IMR-90 (cell line): ENCODE measurements around the gene HIRA. TPM values are rescaled to one million over a fixed set of nuclear protein-coding genes. Genes with fewer than 3 reads are reported as not detected.

Experiments used
- ATAC-seq: fragments of 200-7000 bp; cut with Tn5 transposase; 2 replicates; pipeline ENCODE4 v1.9.1; 2020; ENCODE audit warnings: low read depth, mild to moderate bottlenecking, moderate library complexity
- BruUV-seq: library from RNA; stranded (reverse); fragments of 400-500 nt; replicated peaks from 2 replicates; lab custom pipeline; 2021; lab: Mats Ljungman, UMichigan
- CTCF ChIA-PET: fragments of 300-600 bp; formaldehyde crosslinking; extraction: SDS; loops from one replicate; lab custom pipeline; 2021; ENCODE audit warnings: antibody characterized with exemption; lab: Yijun Ruan, JAX
- POLR2A ChIA-PET: fragments of 300-600 bp; sonication (Branson Sonifier 250); formaldehyde crosslinking; loops from one replicate; lab custom pipeline; 2022; ENCODE audit warnings: antibody characterized with exemption; ENCODE audit not compliant: unreplicated experiment; lab: Charles Lee
- DNase-seq: peaks from one replicate; pipeline ENCODE4 v3.0.0; 2013
- H2AFZ ChIP-seq: replicated peaks from 2 replicates; pipeline ENCODE3; 2013; ENCODE audit warnings: low read length, mild to moderate bottlenecking; ENCODE audit not compliant: poor library complexity
- H2AK5ac ChIP-seq: 2 replicates; pipeline ENCODE4 v1.6.1; 2013; ENCODE audit warnings: low read depth, low read length, inconsistent platforms
- H2AK9ac ChIP-seq: replicated peaks from 2 replicates; pipeline ENCODE3; 2013; ENCODE audit warnings: mild to moderate bottlenecking, low read depth, low read length, moderate library complexity; ENCODE audit not compliant: poor library complexity
- H2BK120ac ChIP-seq: 2 replicates; pipeline ENCODE4 v1.6.1; 2013; ENCODE audit warnings: low read depth, low read length, inconsistent platforms
- H2BK15ac ChIP-seq: 3 replicates; pipeline ENCODE4 v1.6.1; 2013; ENCODE audit warnings: low read depth, low read length, inconsistent platforms
- H2BK20ac ChIP-seq: 2 replicates; pipeline ENCODE4 v1.6.1; 2013; ENCODE audit warnings: low read depth, mild to moderate bottlenecking, inconsistent platforms, low read length, moderate library complexity
- H2BK5ac ChIP-seq: 2 replicates; pipeline ENCODE4 v1.6.1; 2013; ENCODE audit warnings: mild to moderate bottlenecking, low read depth, low read length, inconsistent platforms; ENCODE audit not compliant: poor library complexity, severe bottlenecking
- H3K14ac ChIP-seq: replicated peaks from 2 replicates; pipeline ENCODE4 v1.6.1; 2013; ENCODE audit warnings: low read depth, low read length, inconsistent platforms
- H3K18ac ChIP-seq: 2 replicates; pipeline ENCODE4 v1.6.1; 2013; ENCODE audit warnings: low read depth, low read length, control low read depth
- H3K23ac ChIP-seq: 2 replicates; pipeline ENCODE4 v1.6.1; 2013; ENCODE audit warnings: low read depth, low read length, inconsistent platforms
- H3K27ac ChIP-seq: 2 replicates; pipeline ENCODE4 v1.5.1; 2013; ENCODE audit warnings: mild to moderate bottlenecking, control low read depth, low read length; ENCODE audit not compliant: insufficient read depth
- H3K27me3 ChIP-seq: 2 replicates; pipeline ENCODE4 v1.6.1; 2013; ENCODE audit warnings: low read length; ENCODE audit not compliant: control insufficient read depth, insufficient read depth
- H3K36me3 ChIP-seq: 2 replicates; pipeline ENCODE4 v1.6.1; 2013; ENCODE audit warnings: low read length, mixed read lengths; ENCODE audit not compliant: control insufficient read depth, insufficient read depth
- H3K4ac ChIP-seq: 2 replicates; pipeline ENCODE4 v1.6.1; 2013; ENCODE audit warnings: low read depth, low read length, inconsistent platforms
- H3K4me1 ChIP-seq: 2 replicates; pipeline ENCODE4 v1.6.1; 2013; ENCODE audit warnings: low read length, mixed read lengths; ENCODE audit not compliant: control insufficient read depth, insufficient read depth
- H3K4me2 ChIP-seq: 2 replicates; pipeline ENCODE4 v1.6.1; 2013; ENCODE audit warnings: low read depth, mild to moderate bottlenecking, control low read depth, low read length, moderate library complexity
- H3K4me3 ChIP-seq: 2 replicates; pipeline ENCODE4 v1.5.1; 2013; ENCODE audit warnings: low read depth, mild to moderate bottlenecking, control low read depth, low read length, moderate library complexity; ENCODE audit not compliant: insufficient read depth
- H3K56ac ChIP-seq: 2 replicates; pipeline ENCODE4 v1.6.1; 2013; ENCODE audit warnings: low read length, inconsistent platforms; ENCODE audit not compliant: insufficient read depth; ENCODE audit errors: extremely low read depth
- H3K79me1 ChIP-seq, 2 experiments: 2 replicates each; pipeline ENCODE4 v1.6.1; 2013; ENCODE audit warnings: low read length in 2 of 2, inconsistent platforms in 1 of 2, low read depth in 1 of 2
- H3K9ac ChIP-seq: 2 replicates; pipeline ENCODE4 v1.6.1; 2013; ENCODE audit warnings: low read depth, low read length, control low read depth
- H3K9me1 ChIP-seq: 2 replicates; pipeline ENCODE4 v1.6.1; 2013; ENCODE audit warnings: low read length, inconsistent platforms; ENCODE audit not compliant: insufficient read depth
- H3K9me3 ChIP-seq: 2 replicates; pipeline ENCODE4 v1.6.1; 2013; ENCODE audit warnings: low read length; ENCODE audit not compliant: control insufficient read depth, insufficient read depth
- H4K20me1 ChIP-seq: 2 replicates; pipeline ENCODE4 v1.6.1; 2013; ENCODE audit warnings: low read length, inconsistent platforms; ENCODE audit not compliant: insufficient read depth
- H4K5ac ChIP-seq: 2 replicates; pipeline ENCODE4 v1.6.1; 2013; ENCODE audit warnings: mild to moderate bottlenecking, low read depth, low read length, control low read depth
- H4K8ac ChIP-seq, 2 experiments: 2 replicates each; pipeline ENCODE4 v1.6.1; 2013; ENCODE audit warnings: low read depth in 2 of 2, low read length in 2 of 2, control low read depth in 1 of 2, inconsistent platforms in 1 of 2
- H4K91ac ChIP-seq: 2 replicates; pipeline ENCODE4 v1.6.1; 2013; ENCODE audit warnings: low read depth, low read length, inconsistent platforms; ENCODE audit not compliant: insufficient read depth
- BHLHE40 ChIP-seq: fragments of 150-350 bp; IDR thresholded peaks from 2 replicates; pipeline ENCODE4 v1.6.1; 2016; ENCODE audit warnings: mild to moderate bottlenecking, low read depth, low read length
- CEBPB ChIP-seq: IDR thresholded peaks from 2 replicates; pipeline ENCODE4 v1.6.1; 2012; ENCODE audit warnings: low read depth, low read length, improper control_type of control experiment
- MAFK ChIP-seq: IDR thresholded peaks from 2 replicates; pipeline ENCODE4 v1.6.1; 2012; ENCODE audit warnings: low read depth, low read length, improper control_type of control experiment
- MAZ ChIP-seq: IDR thresholded peaks from 2 replicates; pipeline ENCODE4 v1.6.1; 2012; ENCODE audit warnings: low read depth, mild to moderate bottlenecking, low read length, improper control_type of control experiment, moderate library complexity, borderline replicate concordance
- RFX5 ChIP-seq: IDR thresholded peaks from 2 replicates; pipeline ENCODE4 v1.8.0; 2012; ENCODE audit warnings: low read depth, mild to moderate bottlenecking, low read length, moderate library complexity
- WGBS, 2 experiments: methylation state at CpG; one replicate each; pipeline versions ENCODE4 v1.1.5 to v1.1.7; 2013; ENCODE audit warnings: missing lambda C conversion rate in 2 of 2; ENCODE audit not compliant: insufficient read length in 1 of 2; ENCODE audit errors: extremely low coverage in 2 of 2; 5-methylcytosine and 5-hydroxymethylcytosine counted together
- dilution Hi-C: fragments of 300-500 bp; cut with HindIII; formaldehyde crosslinking; loops from one replicate; pipeline ENCODE4 v1.14.3; 2018; ENCODE audit warnings: low sequenced_read_pairs; ENCODE audit not compliant: unreplicated experiment
- in situ Hi-C: fragments of 300-500 bp; cut with MboI; formaldehyde crosslinking; loops from 3 replicates; pipeline ENCODE4 v1.14.3; 2019; ENCODE audit warnings: low sequenced_read_pairs, inconsistent platforms, mixed read lengths
- intact Hi-C: fragments of 100-400 bp; cut with micrococcal nuclease; formaldehyde crosslinking; loops from 2 replicates; pipeline ENCODE4 v1.10.0; 2022
- polyA plus RNA-seq, 3 experiments: library from polyadenylated mRNA; depleted of rRNA; stranded (reverse); fragments of >200 nt; gene quantifications; 2 replicates each; pipeline ENCODE4 v1.2.3, GENCODE V29; 2012; ENCODE audit warnings: low replicate concordance in 1 of 3
- total RNA-seq: library from RNA; depleted of rRNA; stranded (reverse); fragments of >200 nt; gene quantifications from 2 replicates; pipeline ENCODE4 v1.2.3, GENCODE V29; 2012

The HIRA gene
- total and polyA plus RNA-seq, 2 of the 4 experiments (the other 2 are of a cell fraction): 14.5 to 24.2 TPM

GRCh38 chr22:19349778-19350475 lies 81.6 kb downstream of the HIRA start:
- Histone ChIP-seq H2AK9ac (no peak overlapping the region), H4K5ac (no peak overlapping the region), H3K9me1 (no peaks in the 10 kb centered on the region), H2AK5ac (no peak overlapping the region), H3K79me1 (peaks cover 0 to 5% of the 10 kb centered on the region in 2 experiments; a peak in 1 of 4 replicates), H3K56ac (no peak overlapping the region), H2BK20ac (no peak overlapping the region), H3K9me3 (no peaks in the 10 kb centered on the region), H3K4me3 (no peak overlapping the region), H3K4me1 (no peaks in the 10 kb centered on the region), H2AFZ (no peak overlapping the region), H3K9ac (no peak overlapping the region), H3K27ac (no peak overlapping the region), H2BK5ac (no peak overlapping the region), H3K4ac (no peak overlapping the region), H2BK120ac (no peak overlapping the region), H3K4me2 (no peak overlapping the region), H4K8ac (no peak overlapping the region), H3K27me3 (no peaks in the 10 kb centered on the region), H3K14ac (no peak overlapping the region), H3K23ac (no peak overlapping the region), H4K91ac (no peak overlapping the region), H3K36me3 (peaks cover 62% of the 10 kb centered on the region), H4K20me1 (no peaks in the 10 kb centered on the region), H2BK15ac (no peak overlapping the region), H3K18ac (no peak overlapping the region)
- ChIA-PET POLR2A (no interaction called here), CTCF (no interaction called here)
- ATAC-seq: no peak
- TF ChIP-seq MAFK: no peak
- TF ChIP-seq RFX5: no peak
- TF ChIP-seq MAZ: no peak
- no peak for TF ChIP-seq CEBPB
- no peak for TF ChIP-seq BHLHE40
- intact Hi-C loops (no loop called here), dilution Hi-C loops (no loop called here), in situ Hi-C loops (loop anchor here (10.0 to 25.0 kb wide), 2 partner anchors 165 to 388 kb away; no protein-coding TSS in a partner anchor)
- no TSS peak for BruUV-seq
- 79% methylated on average over 3 of the region's 5 CpGs; no CpG with 5 or more reads in 1 of the 2 experiments for WGBS, 2 experiments
- no peak for DNase-seq
